Measurements from ENCODE around the gene TTC33. TPM values are rescaled to one million over a fixed set of nuclear protein-coding genes. Genes with fewer than 3 reads are reported as not detected.

TTC33 gene
- total and polyA plus RNA-seq, 2 of the 13 experiments (the other 11 are each of a cell fraction or from before 2014, with no cell fraction given): 4.5 to 20.0 TPM

- no peak for TF ChIP-seq FUBP1 (CRISPR knock-in tag; IDR thresholded peaks at IDR 0.05; ENCODE audit: borderline replicate concordance)
- 0 out of 2 replicates have a peak, but pooled peaks have one; percentile 40 for TF ChIP-seq ZKSCAN8 (CRISPR knock-in tag; IDR thresholded peaks at IDR 0.05; ENCODE audit: borderline replicate concordance)
- TF ChIP-seq EP300 (IDR thresholded peaks at IDR 0.05; ENCODE audit: low read depth in 2 of 2, low read length in 2 of 2): peak in 1 of 2 experiments; percentile 24; a peak in 2 of 4 replicates
- TF ChIP-seq EP300 (CRISPR knock-in tag; IDR thresholded peaks at IDR 0.05; ENCODE audit: borderline replicate concordance): no peak
- TF ChIP-seq SATB2 (CRISPR knock-in tag; IDR thresholded peaks at IDR 0.05): peak; percentile 50; the same call in 1 of the 2 replicates
- TF ChIP-seq GFI1 (CRISPR knock-in tag; IDR thresholded peaks at IDR 0.05; ENCODE audit: borderline replicate concordance): 0 out of 2 replicates have a peak, but pooled peaks have one; percentile 46
- TF ChIP-seq SNAPC5 (CRISPR knock-in tag; IDR thresholded peaks at IDR 0.05; ENCODE audit: borderline replicate concordance): 0 out of 2 replicates have a peak, but pooled peaks have one; percentile 34
- TF ChIP-seq ZNF841 (CRISPR knock-in tag; IDR thresholded peaks at IDR 0.05; ENCODE audit: borderline replicate concordance): no peak
- TF ChIP-seq CBX1 (IDR thresholded peaks at IDR 0.05; ENCODE audit: low read depth): no peak
- TF ChIP-seq JUND (CRISPR knock-in tag; IDR thresholded peaks at IDR 0.05): no peak
- TF ChIP-seq SP4 (CRISPR knock-in tag; IDR thresholded peaks at IDR 0.05): peak; percentile 82
- no peak for TF ChIP-seq CHD2 (IDR thresholded peaks at IDR 0.05; ENCODE audit: low read depth, low read length)
- TF ChIP-seq MIER2 (CRISPR knock-in tag; IDR thresholded peaks at IDR 0.05): no peak
- 0 out of 2 replicates have a peak, but pooled peaks have one; percentile 35 for TF ChIP-seq SNAPC2 (CRISPR knock-in tag; IDR thresholded peaks at IDR 0.05)
- TF ChIP-seq ARID4A (CRISPR knock-in tag; IDR thresholded peaks at IDR 0.05; ENCODE audit: borderline replicate concordance): peak; percentile 46; the same call in 1 of the 2 replicates
- TF ChIP-seq ATF2 (CRISPR knock-in tag; IDR thresholded peaks at IDR 0.05): no peak
- TF ChIP-seq STAT5B (CRISPR knock-in tag; IDR thresholded peaks at IDR 0.05): no peak
- peak; percentile 80 for TF ChIP-seq CTCF (CRISPR knock-in tag; IDR thresholded peaks at IDR 0.05)
- TF ChIP-seq ATF1 (CRISPR knock-in tag; IDR thresholded peaks at IDR 0.05): no peak
- TF ChIP-seq ZNF747 (CRISPR knock-in tag; IDR thresholded peaks at IDR 0.05; ENCODE audit: borderline replicate concordance): peak; percentile 9; the same call in 1 of the 2 replicates
These were observed 42.4 kb upstream of the TTC33 start, which contains the start of gene PRKAA1 (continued) for GRCh38 chr5:40798012-40798800.
